ENCODE measurements around the gene ELOA. TPM values are rescaled to one million over a fixed set of nuclear protein-coding genes. Genes with fewer than 3 reads are reported as not detected.
"Not testable (repeated sequence)": the region's sequence is repeated elsewhere in the genome, so short reads cannot be mapped to it uniquely, and the experiment has no call there.

The ELOA gene
- total RNA-seq, 1 donor from 2014 or later, result 25.5 TPM

DNA sequence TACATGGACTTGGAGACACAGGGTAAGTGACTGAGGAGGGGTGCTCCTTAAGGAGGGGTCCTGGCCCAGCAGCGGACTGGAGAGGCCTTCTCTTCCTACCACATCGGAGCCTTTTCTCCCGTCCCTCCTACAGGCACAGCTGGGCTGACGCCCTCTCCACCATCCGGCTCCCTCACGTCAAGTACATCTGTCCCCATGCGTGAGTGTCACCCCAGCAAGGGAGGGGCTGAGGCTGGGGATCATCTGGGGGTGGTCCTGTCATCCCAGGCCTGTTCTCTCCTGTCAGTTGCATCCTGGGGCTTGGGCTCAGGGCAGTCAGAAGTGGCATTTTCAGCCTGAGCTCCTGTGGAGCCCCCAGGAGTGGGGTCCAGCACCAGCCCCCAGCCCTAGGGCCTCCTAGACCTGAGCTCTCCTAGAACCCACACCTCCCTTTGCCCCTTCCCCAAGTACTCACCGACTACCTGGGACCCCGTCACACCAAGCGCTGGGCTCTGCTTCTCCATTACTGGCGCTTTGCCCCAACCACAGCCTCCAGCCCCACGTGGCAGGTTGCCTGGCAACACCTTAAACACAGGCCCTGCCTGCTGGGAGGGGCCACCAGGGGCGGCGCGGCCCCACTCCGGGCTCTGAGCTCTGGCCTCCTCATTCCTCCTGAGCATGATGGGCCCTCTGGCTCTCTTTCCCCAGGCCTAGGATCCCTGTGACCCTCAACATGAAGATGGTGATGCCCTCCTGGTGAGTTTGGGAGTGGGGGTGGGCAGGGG, 49.9 kb downstream of the ELOA start:
- Histone ChIP-seq H3K27ac (no peak overlapping the region), H3K4me3 (no peak overlapping the region)

DNA sequence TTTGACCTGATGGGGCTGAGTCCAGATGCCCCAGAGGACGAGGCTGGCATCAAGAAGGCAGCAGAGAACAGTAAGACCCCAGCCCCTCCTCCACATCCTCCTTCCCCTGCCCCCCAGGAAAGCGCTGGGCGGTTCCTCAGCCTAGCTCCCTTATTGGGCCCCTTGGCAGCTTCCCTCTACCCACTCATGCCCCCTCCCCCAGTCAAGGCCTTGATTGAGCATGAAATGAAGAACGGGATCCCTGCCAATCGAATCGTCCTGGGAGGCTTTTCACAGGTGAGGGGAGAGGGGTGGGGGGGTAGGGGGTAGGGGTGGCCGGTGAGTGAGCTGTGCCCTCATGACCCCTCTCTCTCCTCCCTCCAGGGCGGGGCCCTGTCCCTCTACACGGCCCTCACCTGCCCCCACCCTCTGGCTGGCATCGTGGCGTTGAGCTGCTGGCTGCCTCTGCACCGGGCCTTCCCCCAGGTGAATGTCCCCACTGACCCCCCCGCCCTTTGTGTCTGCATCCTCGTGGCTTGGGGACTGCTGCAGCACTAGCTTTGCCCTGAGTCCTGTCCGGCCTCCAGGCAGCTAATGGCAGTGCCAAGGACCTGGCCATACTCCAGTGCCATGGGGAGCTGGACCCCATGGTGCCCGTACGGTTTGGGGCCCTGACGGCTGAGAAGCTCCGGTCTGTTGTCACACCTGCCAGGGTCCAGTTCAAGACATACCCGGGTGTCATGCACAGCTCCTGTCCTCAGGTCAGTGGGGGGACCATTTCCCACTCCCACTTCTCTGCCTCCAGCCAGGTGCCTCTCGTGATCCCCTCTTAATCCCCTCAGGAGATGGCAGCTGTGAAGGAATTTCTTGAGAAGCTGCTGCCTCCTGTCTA, 50.8 kb downstream of the ELOA start:
- intact Hi-C loops (cut with DNase I), result loop anchor here (10.0 kb wide), 1 partner anchor 71 kb away; the partner anchor contains the start of gene FUCA1
- no peaks in the 10 kb centered on the region for H3K27me3 ChIP-seq
- H3K9me3 ChIP-seq, result no peaks in the 10 kb centered on the region
- H3K36me3 ChIP-seq, result peaks cover 0 to 23% of the 10 kb centered on the region in 2 donors
- TF ChIP-seq POLR2AphosphoS5 (IDR thresholded peaks at IDR 0.05; ENCODE audit: insufficient read depth in 1 of 2, low read depth in 1 of 2) (no peak), POLR2A (IDR thresholded peaks at IDR 0.05) (no peak)
- TF ChIP-seq, protein P1, sequence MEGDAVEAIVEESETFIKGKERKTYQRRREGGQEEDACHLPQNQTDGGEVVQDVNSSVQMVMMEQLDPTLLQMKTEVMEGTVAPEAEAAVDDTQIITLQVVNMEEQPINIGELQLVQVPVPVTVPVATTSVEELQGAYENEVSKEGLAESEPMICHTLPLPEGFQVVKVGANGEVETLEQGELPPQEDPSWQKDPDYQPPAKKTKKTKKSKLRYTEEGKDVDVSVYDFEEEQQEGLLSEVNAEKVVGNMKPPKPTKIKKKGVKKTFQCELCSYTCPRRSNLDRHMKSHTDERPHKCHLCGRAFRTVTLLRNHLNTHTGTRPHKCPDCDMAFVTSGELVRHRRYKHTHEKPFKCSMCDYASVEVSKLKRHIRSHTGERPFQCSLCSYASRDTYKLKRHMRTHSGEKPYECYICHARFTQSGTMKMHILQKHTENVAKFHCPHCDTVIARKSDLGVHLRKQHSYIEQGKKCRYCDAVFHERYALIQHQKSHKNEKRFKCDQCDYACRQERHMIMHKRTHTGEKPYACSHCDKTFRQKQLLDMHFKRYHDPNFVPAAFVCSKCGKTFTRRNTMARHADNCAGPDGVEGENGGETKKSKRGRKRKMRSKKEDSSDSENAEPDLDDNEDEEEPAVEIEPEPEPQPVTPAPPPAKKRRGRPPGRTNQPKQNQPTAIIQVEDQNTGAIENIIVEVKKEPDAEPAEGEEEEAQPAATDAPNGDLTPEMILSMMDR (IDR thresholded peaks at IDR 0.05), result no peak
- no peak overlapping the region for H3K4me3 ChIP-seq
- H3K4me1 ChIP-seq, result peaks cover 39% of the 10 kb centered on the region
- no peak for DNase-seq (ENCODE audit: extremely low spot score in 2 of 2)
- H3K27ac ChIP-seq, result no peak overlapping the region

More for the DNA sequence above, 49.9 kb downstream of the ELOA start:
- TF ChIP-seq POLR2A (IDR thresholded peaks at IDR 0.05) (no peak), POLR2AphosphoS5 (IDR thresholded peaks at IDR 0.05; ENCODE audit: insufficient read depth in 1 of 2, low read depth in 1 of 2) (no peak)
- TF ChIP-seq, protein P1 (IDR thresholded peaks at IDR 0.05), result no peak
- Histone ChIP-seq H3K27me3 (no peaks in the 10 kb centered on the region), H3K4me1 (peaks cover 33% of the 10 kb centered on the region), H3K36me3 (peaks cover 0 to 23% of the 10 kb centered on the region in 2 donors), H3K9me3 (no peaks in the 10 kb centered on the region)
- no peak for DNase-seq (ENCODE audit: extremely low spot score in 2 of 2)
- intact Hi-C loops (cut with DNase I), result loop anchor here (10.0 kb wide), 1 partner anchor 72 kb away; the partner anchor contains the start of gene FUCA1

DNA sequence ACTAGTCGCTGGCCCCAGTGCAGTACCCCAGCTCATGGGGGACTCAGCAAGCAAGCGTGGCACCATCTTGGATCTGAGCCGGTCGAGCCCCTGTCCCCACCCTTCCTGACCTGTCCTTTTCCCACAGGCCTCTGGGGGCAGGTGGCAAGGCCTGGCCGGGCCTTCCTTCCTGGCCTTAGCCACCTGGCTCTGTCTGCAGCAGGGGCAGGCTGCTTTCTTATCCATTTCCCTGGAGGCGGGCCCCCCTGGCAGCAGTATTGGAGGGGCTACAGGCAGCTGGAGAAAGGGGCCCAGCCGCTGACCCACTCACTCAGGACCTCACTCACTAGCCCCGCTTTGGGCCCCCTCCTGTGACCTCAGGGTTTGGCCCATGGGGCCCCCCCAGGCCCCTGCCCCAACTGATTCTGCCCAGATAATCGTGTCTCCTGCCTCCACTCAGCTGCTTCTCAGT, 51.5 kb downstream of the ELOA start:
- Histone ChIP-seq H3K4me1 (peaks cover 46% of the 10 kb centered on the region), H3K36me3 (peaks cover 0 to 23% of the 10 kb centered on the region in 2 donors)
- H3K9me3 ChIP-seq; H3K27ac ChIP-seq; H3K4me3 ChIP-seq; H3K27me3 ChIP-seq; DNase-seq (ENCODE audit: extremely low spot score in 2 of 2): not testable (repeated sequence)
- intact Hi-C loops (cut with DNase I), result loop anchor here (10.0 kb wide), 1 partner anchor 70 kb away; the partner anchor contains the start of gene FUCA1

DNA sequence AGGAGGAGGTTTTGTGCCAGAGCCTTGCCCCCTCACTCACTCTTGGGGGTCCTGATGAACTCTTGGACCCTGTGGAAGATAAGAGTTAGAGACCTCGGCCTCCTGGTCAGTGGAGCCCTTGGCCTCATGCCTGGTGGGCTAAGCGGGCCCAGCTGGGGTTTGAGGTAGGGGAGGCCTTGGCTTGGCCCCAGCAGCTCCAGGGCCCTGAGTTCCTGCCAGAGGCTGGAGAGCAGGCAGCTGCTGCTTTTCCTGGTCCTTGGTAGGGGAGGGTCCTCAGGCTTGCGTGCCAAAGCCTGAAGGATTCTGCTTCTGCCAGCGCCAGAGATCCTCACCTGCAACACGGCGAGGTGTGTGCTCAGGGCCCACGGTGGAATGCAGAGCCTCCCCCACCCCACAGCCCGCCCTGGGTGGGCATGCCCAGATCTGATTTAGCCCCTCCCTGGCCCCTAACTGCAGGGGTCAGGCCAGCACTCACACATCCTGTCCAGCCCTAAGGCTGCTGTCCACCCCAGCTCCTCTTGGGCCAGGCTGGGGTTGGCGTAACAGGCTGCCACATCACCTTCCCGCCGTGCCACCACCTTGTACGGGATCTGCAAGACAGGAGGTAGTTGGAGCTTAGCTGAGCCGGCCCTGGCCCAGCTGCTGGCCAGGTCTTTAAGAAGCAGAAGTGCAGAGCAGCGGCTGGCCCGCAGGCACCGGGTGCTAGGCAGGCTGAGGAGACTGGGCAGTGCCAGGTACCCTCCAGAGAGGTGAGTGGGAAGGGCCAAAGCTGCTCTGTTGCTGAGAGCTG, 52.6 kb downstream of the ELOA start:
- H3K27me3 ChIP-seq, result no peaks in the 10 kb centered on the region
- intact Hi-C loops (cut with DNase I), result loop anchor here (10.0 kb wide), 1 partner anchor 69 kb away; the partner anchor contains the start of gene FUCA1
- no peak for DNase-seq (ENCODE audit: extremely low spot score in 2 of 2)
- no peaks in the 10 kb centered on the region for H3K9me3 ChIP-seq
- TF ChIP-seq, protein P1 (IDR thresholded peaks at IDR 0.05), result no peak
- TF ChIP-seq POLR2AphosphoS5 (IDR thresholded peaks at IDR 0.05; ENCODE audit: insufficient read depth in 1 of 2, low read depth in 1 of 2) (no peak), POLR2A (IDR thresholded peaks at IDR 0.05) (no peak)
- H3K4me3 ChIP-seq, result no peak overlapping the region
- H3K36me3 ChIP-seq, result peaks cover 0 to 23% of the 10 kb centered on the region in 2 donors
- no peak overlapping the region for H3K27ac ChIP-seq
- H3K4me1 ChIP-seq, result peaks cover 45% of the 10 kb centered on the region

Data from vagina (tissue), 2 donors.